Naive thymus-derived CD8-positive, alpha-beta T cell (primary cell): Measurements from ENCODE around the gene CNDP1. TPM values are rescaled to one million over a fixed set of nuclear protein-coding genes. Genes with fewer than 3 reads are reported as not detected.

Experiments
- ATAC-seq, 2 donors: fragments of 150-1000 bp; cut with Tn5 transposase in 1 of 2; sonication (Bioruptor Pico), chemical (Tn5 transposase) in 1 of 2; 1 replicate in 1 of 2; 2 replicates in 1 of 2; pipeline ENCODE4 v1.10.0; 2021; ENCODE audit warnings: mild to moderate bottlenecking in 2 of 2, moderate library complexity in 2 of 2
- POLR2A ChIA-PET: fragments of 350-600 bp; sonication (Branson Sonifier 250); formaldehyde crosslinking; loops from one replicate; lab custom pipeline; 2021; ENCODE audit warnings: antibody characterized with exemption; lab: Charles Lee
- DNase-seq, 10 donors: peaks; one replicate each; pipeline versions ENCODE4 v3.0.0 to v3.0.0-alpha.2; 2020 to 2022
- H3K27ac Mint-ChIP-seq, 10 donors: one replicate each; pipeline ENCODE4 v1.8.0; 2020 to 2022; ENCODE audit warnings: mild to moderate bottlenecking in 10 of 10, mixed read lengths in 10 of 10, moderate library complexity in 4 of 10, inconsistent platforms in 1 of 10
- H3K27me3 Mint-ChIP-seq, 5 donors: one replicate each; pipeline ENCODE4 v1.8.0; 2021 to 2022; ENCODE audit warnings: mixed read lengths in 5 of 5
- H3K36me3 Mint-ChIP-seq, 3 donors: one replicate each; pipeline ENCODE4 v1.8.0; 2020 to 2022; ENCODE audit warnings: mixed read lengths in 3 of 3, mild to moderate bottlenecking in 2 of 3, inconsistent platforms in 1 of 3
- H3K4me1 Mint-ChIP-seq, 4 donors: one replicate each; pipeline ENCODE4 v1.8.0; 2021 to 2022; ENCODE audit warnings: mixed read lengths in 4 of 4
- H3K4me3 Mint-ChIP-seq, 10 donors: one replicate each; pipeline ENCODE4 v1.8.0; 2020 to 2022; ENCODE audit warnings: mild to moderate bottlenecking in 10 of 10, mixed read lengths in 10 of 10, moderate library complexity in 6 of 10, inconsistent platforms in 1 of 10
- H3K9me3 Mint-ChIP-seq, 9 donors: one replicate each; pipeline ENCODE4 v1.8.0; 2020 to 2022; ENCODE audit warnings: mixed read lengths in 9 of 9, mild to moderate bottlenecking in 3 of 9, inconsistent platforms in 1 of 9, moderate library complexity in 1 of 9
- polyA plus RNA-seq, 3 donors: library from polyadenylated mRNA; unstranded; fragments of 300-500 nt; fragmentation: Illumina TruSeq; gene quantifications; one replicate each; pipeline ENCODE4 v1.2.3, GENCODE V29; 2021
- total RNA-seq, 8 experiments: library from RNA in 2 of 8; stranded (reverse) in 2 of 8; gene quantifications; one replicate each; pipeline ENCODE4 v1.2.3 and lab custom pipeline; 2021 to 2026

CNDP1 gene
- total and polyA plus RNA-seq, 5 experiments from 2014 or later, result not detected

DNA sequence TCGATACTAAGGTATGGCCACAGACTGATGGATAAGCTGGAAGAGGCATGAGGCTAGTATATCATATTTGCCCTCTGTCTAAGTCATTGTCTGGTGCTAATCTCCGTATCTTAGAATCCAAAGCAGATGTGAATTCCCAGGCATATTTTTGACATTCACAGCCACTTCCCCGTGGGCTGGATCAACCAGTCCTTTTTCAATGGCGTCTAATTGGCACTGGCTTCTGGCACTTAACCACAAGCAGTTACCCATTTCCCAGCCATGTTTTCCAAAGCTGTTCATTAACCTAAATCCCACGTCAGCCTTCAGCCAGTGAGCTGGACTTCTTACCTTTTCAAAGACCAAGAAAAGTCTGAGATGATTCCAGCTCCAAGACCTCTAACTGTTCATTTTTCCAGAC, 42.7 kb downstream of the CNDP1 start:
- H3K27ac Mint-ChIP-seq, result no peak overlapping the region
- peaks cover 9 to 32% (median 24%) of the 10 kb centered on the region in 5 donors for H3K27me3 Mint-ChIP-seq
- H3K4me3 Mint-ChIP-seq, result no peak overlapping the region
- ATAC-seq, result no peak
- no peaks in the 10 kb centered on the region for H3K36me3 Mint-ChIP-seq
- POLR2A ChIA-PET, result no interaction called here
- no peak for DNase-seq
- H3K4me1 Mint-ChIP-seq, result no peaks in the 10 kb centered on the region
- H3K9me3 Mint-ChIP-seq, result no peaks in the 10 kb centered on the region

DNA sequence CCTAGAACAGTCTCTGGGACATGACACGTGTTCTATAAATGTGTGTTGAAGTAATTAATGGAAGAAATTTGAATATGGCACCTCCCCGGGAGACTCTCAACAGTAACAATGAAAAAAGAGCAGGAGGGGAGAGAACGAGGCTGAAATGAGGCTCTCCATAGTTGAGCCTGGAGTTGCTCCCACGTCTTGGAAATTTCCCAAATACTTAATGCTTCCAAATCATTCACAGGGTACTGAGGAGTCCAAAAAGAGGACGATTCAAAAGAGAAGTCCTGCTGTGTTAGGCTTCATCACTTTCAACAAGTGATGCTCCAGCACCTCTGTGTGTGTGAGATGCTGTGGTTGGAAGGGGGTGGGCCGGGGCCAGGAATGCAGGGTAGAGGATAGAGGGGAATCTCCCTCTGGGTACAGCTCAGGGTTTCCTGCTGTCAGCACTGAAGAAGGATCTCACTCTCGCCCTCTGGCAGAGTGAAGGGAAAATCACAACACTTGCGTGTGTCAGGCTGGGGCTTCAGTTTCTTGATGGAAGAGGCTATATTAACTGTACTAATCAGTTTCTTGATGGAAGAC, 45.3 kb downstream of the CNDP1 start:
- H3K36me3 Mint-ChIP-seq, result peaks cover 0 to 4% (median 0%) of the 10 kb centered on the region in 3 donors
- no peak overlapping the region for H3K27ac Mint-ChIP-seq
- POLR2A ChIA-PET, result no interaction called here
- no peaks in the 10 kb centered on the region for H3K4me1 Mint-ChIP-seq
- ATAC-seq, result no peak
- H3K4me3 Mint-ChIP-seq, result no peak overlapping the region
- no peaks in the 10 kb centered on the region for H3K9me3 Mint-ChIP-seq
- DNase-seq, result no peak
- H3K27me3 Mint-ChIP-seq, result peaks cover 12 to 51% (median 26%) of the 10 kb centered on the region in 5 donors

DNA sequence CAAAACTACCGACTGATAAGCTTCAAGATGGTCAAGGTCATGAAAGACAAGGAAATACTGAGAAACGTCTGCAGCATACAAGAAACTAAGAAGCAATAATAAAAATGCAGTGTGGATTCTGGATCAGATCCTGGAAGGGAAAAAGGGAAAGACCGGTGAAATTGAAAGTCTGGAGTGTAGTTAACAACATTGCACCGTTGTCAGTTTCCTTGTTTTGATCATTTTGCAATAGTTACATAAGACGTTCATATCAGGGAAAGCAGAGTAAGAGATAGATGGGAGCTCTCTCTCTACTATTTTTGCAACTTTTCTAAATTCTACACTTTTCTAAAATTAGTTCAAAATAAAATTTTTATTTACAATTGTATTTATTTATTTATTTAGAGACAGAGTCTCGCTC, 48.3 kb downstream of the CNDP1 start:
- POLR2A ChIA-PET, result interaction anchor here (0.9 kb wide), 1 partner anchor 14 kb away, joined by 3 read pairs; no protein-coding TSS in a partner anchor
- no peak overlapping the region for H3K4me3 Mint-ChIP-seq
- peaks cover 16 to 61% (median 38%) of the 10 kb centered on the region in 5 donors for H3K27me3 Mint-ChIP-seq
- H3K36me3 Mint-ChIP-seq, result peaks cover 0 to 4% (median 0%) of the 10 kb centered on the region in 3 donors
- ATAC-seq (no peak), DNase-seq (no peak)
- no peak overlapping the region for H3K27ac Mint-ChIP-seq
- peaks cover 0 to under 1% (median 0%) of the 10 kb centered on the region in 9 donors for H3K9me3 Mint-ChIP-seq
- peaks cover 0 to under 1% (median 0%) of the 10 kb centered on the region in 4 donors for H3K4me1 Mint-ChIP-seq

DNA sequence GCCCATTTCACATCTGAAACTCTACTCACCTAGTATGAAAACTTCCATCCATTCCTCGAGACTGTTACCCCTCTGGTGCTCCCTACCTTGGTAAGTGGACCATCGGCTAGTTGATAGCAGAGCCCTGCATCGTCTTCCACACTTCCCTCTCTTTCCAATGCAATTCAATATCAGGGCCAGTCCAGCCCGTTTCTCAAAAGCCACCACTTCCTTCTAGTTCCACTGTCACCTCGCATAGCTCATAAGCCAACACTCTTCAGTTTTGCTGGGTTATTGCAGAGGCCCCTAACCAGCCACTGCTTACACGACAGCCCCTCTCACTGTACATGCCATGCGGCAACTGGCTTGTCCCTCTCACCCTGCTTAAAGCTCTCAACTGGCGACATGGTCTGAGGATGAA, 53.1 kb downstream of the CNDP1 start:
- Mint-ChIP-seq H3K4me3 (no peak overlapping the region), H3K4me1 (peaks cover 0 to 8% (median 3%) of the 10 kb centered on the region in 4 donors), H3K27ac (no peak overlapping the region), H3K9me3 (peaks cover 0 to 2% (median 0%) of the 10 kb centered on the region in 9 donors), H3K27me3 (peaks cover 7 to 26% (median 18%) of the 10 kb centered on the region in 5 donors), H3K36me3 (peaks cover 0 to 4% (median 2%) of the 10 kb centered on the region in 3 donors)
- POLR2A ChIA-PET, result no interaction called here
- ATAC-seq, result no peak
- DNase-seq, result no peak

DNA sequence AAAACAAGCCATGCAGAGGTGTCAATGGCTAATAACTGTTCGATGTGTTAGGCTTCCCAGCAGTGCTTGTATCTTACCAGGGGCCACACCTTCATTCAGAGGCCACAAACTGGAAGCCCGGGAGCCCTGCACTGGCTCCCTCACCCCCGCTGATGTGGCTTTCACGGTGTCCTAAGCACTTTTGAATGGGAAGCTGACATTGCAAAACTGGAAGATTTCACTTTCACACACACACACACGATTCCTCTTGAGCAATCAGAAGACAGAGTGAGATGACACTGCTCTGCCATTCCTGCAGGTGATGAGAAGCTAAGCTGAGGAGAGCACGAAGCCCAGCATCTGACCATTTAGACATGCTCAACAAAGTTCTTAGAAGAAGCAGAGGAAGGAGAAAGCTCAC, 54.7 kb downstream of the CNDP1 start:
- H3K4me1 Mint-ChIP-seq, result peaks cover 0 to 15% (median 3%) of the 10 kb centered on the region in 4 donors
- H3K27me3 Mint-ChIP-seq, result peaks cover 4 to 15% (median 8%) of the 10 kb centered on the region in 5 donors
- H3K4me3 Mint-ChIP-seq, result no peak overlapping the region
- POLR2A ChIA-PET, result interaction anchor here (1.2 kb wide), 1 partner anchor 8 kb away, joined by 5 read pairs; no protein-coding TSS in a partner anchor
- peaks cover 7 to 20% (median 14%) of the 10 kb centered on the region in 3 donors for H3K36me3 Mint-ChIP-seq
- no peak for ATAC-seq
- peaks cover 0 to 6% (median 0%) of the 10 kb centered on the region in 9 donors for H3K9me3 Mint-ChIP-seq
- peak overlapping the region in 2 of 10 donors; percentile 25 to 50 for H3K27ac Mint-ChIP-seq
- no peak for DNase-seq

DNA sequence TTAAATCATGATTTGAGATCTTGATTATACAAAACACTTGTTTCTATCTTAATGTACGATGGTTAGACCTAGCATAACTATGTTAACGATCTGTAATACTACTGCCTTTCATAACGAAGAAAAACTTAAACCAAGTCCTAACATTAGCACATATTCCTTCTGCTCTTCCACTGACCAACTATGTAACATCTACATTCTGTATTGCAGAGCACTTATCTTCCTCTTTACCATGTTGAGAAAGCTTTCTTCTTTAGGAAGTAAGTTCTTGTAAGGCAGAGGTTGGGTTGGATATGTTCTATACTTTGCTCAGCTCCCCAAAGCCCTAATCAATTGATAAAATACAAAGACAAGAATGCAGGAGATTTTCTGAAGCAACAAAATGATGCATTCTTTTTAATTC, 55.5 kb downstream of the CNDP1 start:
- H3K36me3 Mint-ChIP-seq, result peaks cover 10 to 26% (median 19%) of the 10 kb centered on the region in 3 donors
- H3K9me3 Mint-ChIP-seq, result peaks cover 0 to 9% (median 0%) of the 10 kb centered on the region in 9 donors
- POLR2A ChIA-PET, result interaction anchor here (0.7 kb wide), 1 partner anchor 100 kb away, joined by 3 read pairs; no protein-coding TSS in a partner anchor
- peak overlapping the region in 2 of 10 donors; percentile 46 to 56 for H3K27ac Mint-ChIP-seq
- DNase-seq (no peak), ATAC-seq (no peak)
- peaks cover 4 to 13% (median 8%) of the 10 kb centered on the region in 5 donors for H3K27me3 Mint-ChIP-seq
- H3K4me1 Mint-ChIP-seq, result peaks cover 3 to 20% (median 5%) of the 10 kb centered on the region in 4 donors
- H3K4me3 Mint-ChIP-seq, result no peak overlapping the region

DNA sequence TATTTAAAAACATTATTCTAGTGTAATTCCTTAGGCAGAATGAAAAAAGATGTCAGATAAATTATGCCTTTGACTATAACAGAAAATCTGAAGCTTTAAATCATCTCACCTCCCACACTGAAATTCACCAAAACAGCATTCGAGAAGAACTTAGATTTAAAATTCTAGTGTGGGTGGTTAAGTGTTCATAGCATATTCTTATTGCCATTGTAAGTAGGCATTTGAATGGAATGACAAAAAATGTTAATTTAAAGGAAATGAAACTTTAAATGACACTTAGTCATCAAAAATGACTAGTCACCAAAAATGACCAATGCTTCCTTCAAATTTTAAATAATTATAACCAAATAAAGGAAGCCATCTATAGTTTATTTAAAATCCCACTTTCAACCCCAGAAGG, 56.4 kb downstream of the CNDP1 start:
- ATAC-seq (no peak), DNase-seq (no peak)
- Mint-ChIP-seq H3K36me3 (peaks cover 18 to 33% (median 27%) of the 10 kb centered on the region in 3 donors), H3K27me3 (peaks cover 0 to 9% (median 1%) of the 10 kb centered on the region in 5 donors), H3K4me1 (peaks cover 11 to 29% (median 12%) of the 10 kb centered on the region in 4 donors), H3K27ac (peak overlapping the region in 1 of 10 donors; percentile 24), H3K9me3 (peaks cover 0 to 17% (median 0%) of the 10 kb centered on the region in 9 donors), H3K4me3 (no peak overlapping the region)
- POLR2A ChIA-PET, result no interaction called here

DNA sequence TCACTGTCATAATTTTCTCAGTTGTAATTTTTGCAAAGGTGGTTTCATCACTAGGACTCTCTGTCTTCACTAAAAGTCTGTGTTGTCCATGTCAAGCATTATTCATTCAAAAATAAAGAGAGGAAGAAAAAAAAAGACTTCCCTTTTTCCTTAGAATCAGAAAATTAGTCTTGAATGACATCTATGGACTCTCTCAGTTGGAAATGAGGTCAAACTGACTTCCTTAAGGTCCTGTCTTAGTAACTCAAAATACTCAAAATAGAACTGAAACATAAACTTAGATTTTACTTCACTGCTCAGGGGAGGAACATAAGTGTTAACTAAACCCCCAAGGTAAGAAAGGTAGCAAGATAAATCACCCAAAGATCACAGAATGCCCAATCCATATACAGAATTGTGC, 61.1 kb downstream of the CNDP1 start:
- ATAC-seq (no peak), DNase-seq (no peak)
- Mint-ChIP-seq H3K27ac (peak overlapping the region in 6 of 10 donors; percentile 4 to 99 (median 73)), H3K4me3 (peak overlapping the region in 9 of 10 donors; percentile 45 to 97 (median 58)), H3K4me1 (peaks cover 21 to 56% (median 40%) of the 10 kb centered on the region in 4 donors), H3K36me3 (peaks cover 18 to 33% (median 27%) of the 10 kb centered on the region in 3 donors), H3K27me3 (no peaks in the 10 kb centered on the region), H3K9me3 (peaks cover 0 to 17% (median under 1%) of the 10 kb centered on the region in 9 donors)
- POLR2A ChIA-PET, result interaction anchor here (0.7 to 4.0 kb wide), 2 partner anchors 35 to 50 kb away, joined by 3 to 64 read pairs; no protein-coding TSS in a partner anchor

DNA sequence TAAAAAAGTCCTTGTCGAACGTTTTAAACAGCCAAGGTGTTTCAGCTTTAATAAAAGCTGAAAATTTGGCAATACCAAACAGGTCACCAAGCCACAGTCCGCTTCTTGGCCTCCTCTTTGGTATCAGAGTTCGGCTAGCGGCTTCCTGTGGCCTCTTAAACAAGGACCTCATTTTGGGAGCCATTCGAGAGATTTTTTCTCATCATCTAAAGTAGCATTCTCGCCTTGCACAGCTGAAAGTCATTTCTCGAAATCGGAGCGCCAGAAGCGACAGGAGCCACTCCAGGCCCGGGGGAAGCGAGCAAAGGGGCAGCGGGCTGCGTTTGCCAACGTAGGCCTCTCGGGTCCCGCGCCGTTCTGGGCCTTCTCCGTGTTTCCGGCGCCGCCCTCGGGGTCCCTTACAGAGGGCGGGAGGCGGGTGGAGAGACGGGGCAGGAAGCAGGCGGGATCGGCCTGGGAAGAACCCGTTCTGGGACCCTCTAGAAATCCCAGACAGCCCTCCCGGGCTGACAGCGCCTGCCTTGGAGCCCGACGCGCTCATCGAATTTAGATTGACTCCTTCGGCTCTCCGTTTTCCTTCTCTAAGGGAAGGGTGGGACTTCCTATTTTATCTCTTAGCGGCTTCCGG, 62.8 kb downstream of the CNDP1 start:
- Mint-ChIP-seq H3K27me3 (no peaks in the 10 kb centered on the region), H3K36me3 (peaks cover 18 to 31% (median 27%) of the 10 kb centered on the region in 3 donors), H3K9me3 (peaks cover 0 to 17% (median 2%) of the 10 kb centered on the region in 9 donors), H3K4me3 (peak overlapping the region; percentile 88 to 97 (median 94)), H3K27ac (peak overlapping the region; percentile 97 to 99 (median 98)), H3K4me1 (peaks cover 24 to 69% (median 55%) of the 10 kb centered on the region in 4 donors)
- peak; percentile 43 to 47 for ATAC-seq
- POLR2A ChIA-PET, result interaction anchor here (0.8 to 4.0 kb wide), 16 partner anchors 8 to 612 kb away, joined by 3 to 64 read pairs (median 5); partner anchors contain the start of genes CNDP2, PTGR3 and TSHZ1
- peak in 7 of 10 donors; percentile 50 to 85 (median 62) for DNase-seq

DNA sequence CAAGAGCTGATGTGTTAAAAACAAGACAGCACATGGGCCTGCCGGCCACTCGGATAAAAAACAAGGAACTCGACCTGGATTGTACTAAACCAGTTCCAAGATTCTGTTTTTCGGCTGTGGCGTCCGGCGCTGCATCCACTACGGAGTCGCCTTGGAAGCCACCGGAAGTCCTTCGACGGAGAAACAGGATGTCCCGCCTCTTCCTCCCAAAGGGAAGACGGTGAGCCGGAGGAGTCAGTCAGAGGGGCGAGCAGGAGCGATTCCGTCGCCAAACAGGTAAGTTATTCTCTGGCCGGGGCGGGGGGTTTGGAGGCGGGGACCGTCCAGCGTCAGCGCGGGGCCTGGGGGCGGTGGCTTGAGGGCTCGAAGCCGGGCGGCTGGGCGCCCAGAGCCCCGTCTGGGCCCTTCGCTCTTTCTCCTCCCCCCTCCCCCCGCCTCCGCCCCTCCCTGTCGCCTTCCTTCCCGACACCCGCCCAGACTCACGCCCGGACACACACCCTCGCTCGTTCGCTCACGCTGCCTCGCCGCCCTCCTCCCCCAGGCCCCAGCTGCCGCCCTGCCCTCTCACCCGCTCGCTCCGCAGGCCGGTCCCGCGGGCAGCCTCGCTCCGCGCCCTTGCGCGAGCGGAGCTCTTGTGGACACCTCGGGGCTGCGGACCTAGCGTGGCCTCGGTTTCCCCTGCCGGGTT, 63.5 kb downstream of the CNDP1 start, which contains the start of gene ZNF407:
Gene ZNF407, plus strand, starts transcription at position 209 of the 688 bp plus-strand sequence. CDS start 33,150 bp downstream, outside the sequence.
- no peaks in the 10 kb centered on the region for H3K27me3 Mint-ChIP-seq
- H3K9me3 Mint-ChIP-seq, result peaks cover 0 to 17% (median 2%) of the 10 kb centered on the region in 9 donors
- H3K27ac Mint-ChIP-seq, result peak within 1 kb of the TSS; percentile 97 to 99 (median 98)
- H3K36me3 Mint-ChIP-seq, result peaks cover 14 to 25% (median 25%) of the 10 kb centered on the region in 3 donors
- peak; percentile 73 to 81 for ATAC-seq
- POLR2A ChIA-PET, result interaction anchor here (0.8 to 4.0 kb wide), 17 partner anchors 9 to 886 kb away, joined by 3 to 64 read pairs (median 5); partner anchors contain the start of genes CNDP2, PTGR3 and TSHZ1
- H3K4me1 Mint-ChIP-seq, result peaks cover 27 to 73% (median 60%) of the 10 kb centered on the region in 4 donors
- H3K4me3 Mint-ChIP-seq, result peak within 1 kb of the TSS; percentile 88 to 97 (median 94)
- peak; percentile 73 to 99 (median 85) for DNase-seq

DNA sequence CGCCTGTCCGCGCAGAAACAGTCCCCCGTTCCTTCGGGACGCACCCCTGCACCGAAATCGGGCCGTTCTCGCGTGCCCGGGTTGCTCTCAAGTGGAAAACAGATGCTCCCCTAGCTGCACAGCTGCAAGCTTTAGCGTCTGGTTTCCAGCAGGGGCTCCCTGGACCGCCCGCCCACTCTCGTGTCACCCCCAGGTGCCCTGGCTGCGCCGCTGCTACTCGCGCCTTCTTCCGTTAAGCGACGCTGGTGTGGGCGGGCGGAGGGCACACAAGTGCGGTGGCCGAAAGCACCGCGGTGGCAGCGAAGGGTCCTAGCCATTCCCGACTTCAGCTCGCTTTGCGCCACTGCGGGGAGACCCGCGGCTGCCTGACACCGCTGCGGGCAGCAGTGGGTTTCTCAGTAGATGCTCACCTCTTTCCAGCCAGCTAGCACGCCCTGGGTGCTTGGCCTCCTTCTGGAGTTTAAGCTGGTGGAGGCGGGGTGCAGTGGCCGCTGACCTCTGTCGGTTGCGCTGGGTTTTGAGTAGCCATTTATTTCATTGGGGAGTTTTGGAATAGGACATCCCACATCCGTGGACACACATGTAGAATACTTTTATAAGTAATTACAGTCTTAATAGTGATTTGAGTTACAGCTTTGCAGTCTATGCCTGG, 64.2 kb downstream of the CNDP1 start:
- peaks cover 30 to 74% (median 65%) of the 10 kb centered on the region in 4 donors for H3K4me1 Mint-ChIP-seq
- POLR2A ChIA-PET, result interaction anchor here (1.1 to 4.0 kb wide), 14 partner anchors 11 to 885 kb away, joined by 3 to 64 read pairs (median 8); partner anchors contain the start of genes CNDP2, PTGR3 and TSHZ1
- H3K36me3 Mint-ChIP-seq, result peaks cover 11 to 19% (median 19%) of the 10 kb centered on the region in 3 donors
- peak overlapping the region; percentile 88 to 97 (median 94) for H3K4me3 Mint-ChIP-seq
- peak; percentile 78 to 79 for ATAC-seq
- H3K27ac Mint-ChIP-seq, result peak overlapping the region; percentile 90 to 99 (median 98)
- H3K9me3 Mint-ChIP-seq, result peaks cover 0 to 16% (median 2%) of the 10 kb centered on the region in 9 donors
- H3K27me3 Mint-ChIP-seq, result no peaks in the 10 kb centered on the region
- peak in 9 of 10 donors; percentile 65 to 87 (median 74) for DNase-seq
